ENCODE data around the gene MRPL10.

GRCh38 chr17:47781397-47781796, 49.9 kb downstream of the MRPL10 start:
- no peak for TF ChIP-seq CTCF (conservative IDR thresholded peaks at IDR 0.05; ENCODE audit: low read length)
- TF ChIP-seq EZH2phosphoT487 (IDR thresholded peaks at IDR 0.05; ENCODE audit: borderline replicate concordance) = no peak

Measured in Loucy (cell line).